ENCODE data around the gene MLLT3. TPM values are rescaled to one million over a fixed set of nuclear protein-coding genes. Genes with fewer than 3 reads are reported as not detected.

Gene MLLT3
- total and polyA plus RNA-seq, 3 donors from 2014 or later, result 5.2 to 11.0 (median 7.6) TPM

GRCh38 chr9:20650750-20651299, 28.5 kb upstream of the MLLT3 start:
- no peak overlapping the region for H3K4me3 ChIP-seq
- no peaks in the 10 kb centered on the region for H3K36me3 ChIP-seq (ENCODE audit: low read depth, missing control alignments)
- H3K27ac ChIP-seq, result no peak overlapping the region
- TF ChIP-seq CTCF (IDR thresholded peaks at IDR 0.05), result no peak
- no peak for TF ChIP-seq POLR2A (IDR thresholded peaks at IDR 0.05)
- H3K4me1 ChIP-seq, result no peaks in the 10 kb centered on the region
- WGBS, 2 donors, result 91 to 93% methylated on average over 4 of the region's 4 CpGs
- H3K27me3 ChIP-seq, result no peaks in the 10 kb centered on the region
- H3K9me3 ChIP-seq, result no peaks in the 10 kb centered on the region
- no peak for DNase-seq
- intact Hi-C loops (cut with DNase I; ENCODE audit: low total_unique reads), result no loop called here

- no peak for DNase-seq
- Histone ChIP-seq H3K4me3 (no peak overlapping the region), H3K27ac (no peak overlapping the region), H3K36me3 (ENCODE audit: low read depth, missing control alignments) (no peaks in the 10 kb centered on the region), H3K9me3 (no peaks in the 10 kb centered on the region), H3K4me1 (no peaks in the 10 kb centered on the region), H3K27me3 (no peaks in the 10 kb centered on the region)
- intact Hi-C loops (cut with DNase I; ENCODE audit: low total_unique reads), result no loop called here
- 90 to 98% methylated on average over 4 of the region's 4 CpGs for WGBS, 2 donors
- no peak for TF ChIP-seq CTCF (IDR thresholded peaks at IDR 0.05)
- TF ChIP-seq POLR2A (IDR thresholded peaks at IDR 0.05), result no peak
Observed at GRCh38 chr9:20650313-20650712, 28.0 kb upstream of the MLLT3 start.

GRCh38 chr9:20649381-20649780, 27.1 kb upstream of the MLLT3 start:
- H3K9me3 ChIP-seq, result no peaks in the 10 kb centered on the region
- intact Hi-C loops (cut with DNase I; ENCODE audit: low total_unique reads), result no loop called here
- DNase-seq, result no peak
- H3K4me1 ChIP-seq, result no peaks in the 10 kb centered on the region
- no peak overlapping the region for H3K4me3 ChIP-seq
- WGBS, 2 donors, result 73 to 74% methylated on average over 1 of the region's 1 CpG
- TF ChIP-seq CTCF (IDR thresholded peaks at IDR 0.05), result no peak
- no peaks in the 10 kb centered on the region for H3K27me3 ChIP-seq
- no peaks in the 10 kb centered on the region for H3K36me3 ChIP-seq (ENCODE audit: low read depth, missing control alignments)
- no peak overlapping the region for H3K27ac ChIP-seq

GRCh38 chr9:20646656-20647055, 24.4 kb upstream of the MLLT3 start:
- intact Hi-C loops (cut with DNase I; ENCODE audit: low total_unique reads), result no loop called here

More at GRCh38 chr9:20646656-20647055, 24.4 kb upstream of the MLLT3 start:
- Histone ChIP-seq H3K9me3 (no peaks in the 10 kb centered on the region), H3K27ac (no peak overlapping the region), H3K27me3 (no peaks in the 10 kb centered on the region), H3K4me1 (no peaks in the 10 kb centered on the region), H3K4me3 (no peak overlapping the region), H3K36me3 (ENCODE audit: low read depth, missing control alignments) (no peaks in the 10 kb centered on the region)
- WGBS, 2 donors, result 82 to 92% methylated on average over 4 of the region's 4 CpGs
- no peak for DNase-seq
- TF ChIP-seq POLR2A (IDR thresholded peaks at IDR 0.05) (no peak), CTCF (IDR thresholded peaks at IDR 0.05) (no peak)

Measured in testis (tissue), 3 donors.